ENCODE data around the gene GPRIN1.

DNA sequence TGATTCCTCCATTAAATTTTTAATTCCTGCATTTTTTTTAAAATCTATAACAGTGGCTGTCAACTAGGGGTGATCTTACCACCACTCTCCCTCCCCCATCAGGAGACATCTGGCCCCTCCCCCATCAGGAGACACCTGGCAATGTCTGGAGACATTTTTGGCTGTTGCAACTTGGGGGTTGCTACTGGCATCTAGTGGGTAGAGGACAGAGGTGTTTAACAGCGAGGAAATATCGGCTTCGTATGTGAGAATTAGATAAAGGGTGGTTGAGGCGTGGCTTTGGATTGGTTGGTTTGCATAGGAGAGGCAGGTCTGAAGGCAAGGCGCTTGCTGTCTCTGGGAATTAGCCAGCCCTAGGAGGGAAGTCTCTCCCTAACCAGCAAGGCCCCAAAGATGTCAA, 50.3 kb downstream of the GPRIN1 start:
- TF ChIP-seq, protein P1, sequence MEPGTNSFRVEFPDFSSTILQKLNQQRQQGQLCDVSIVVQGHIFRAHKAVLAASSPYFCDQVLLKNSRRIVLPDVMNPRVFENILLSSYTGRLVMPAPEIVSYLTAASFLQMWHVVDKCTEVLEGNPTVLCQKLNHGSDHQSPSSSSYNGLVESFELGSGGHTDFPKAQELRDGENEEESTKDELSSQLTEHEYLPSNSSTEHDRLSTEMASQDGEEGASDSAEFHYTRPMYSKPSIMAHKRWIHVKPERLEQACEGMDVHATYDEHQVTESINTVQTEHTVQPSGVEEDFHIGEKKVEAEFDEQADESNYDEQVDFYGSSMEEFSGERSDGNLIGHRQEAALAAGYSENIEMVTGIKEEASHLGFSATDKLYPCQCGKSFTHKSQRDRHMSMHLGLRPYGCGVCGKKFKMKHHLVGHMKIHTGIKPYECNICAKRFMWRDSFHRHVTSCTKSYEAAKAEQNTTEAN (CRISPR knock-in tag; IDR thresholded peaks at IDR 0.05): no peak
- TF ChIP-seq, protein P2, sequence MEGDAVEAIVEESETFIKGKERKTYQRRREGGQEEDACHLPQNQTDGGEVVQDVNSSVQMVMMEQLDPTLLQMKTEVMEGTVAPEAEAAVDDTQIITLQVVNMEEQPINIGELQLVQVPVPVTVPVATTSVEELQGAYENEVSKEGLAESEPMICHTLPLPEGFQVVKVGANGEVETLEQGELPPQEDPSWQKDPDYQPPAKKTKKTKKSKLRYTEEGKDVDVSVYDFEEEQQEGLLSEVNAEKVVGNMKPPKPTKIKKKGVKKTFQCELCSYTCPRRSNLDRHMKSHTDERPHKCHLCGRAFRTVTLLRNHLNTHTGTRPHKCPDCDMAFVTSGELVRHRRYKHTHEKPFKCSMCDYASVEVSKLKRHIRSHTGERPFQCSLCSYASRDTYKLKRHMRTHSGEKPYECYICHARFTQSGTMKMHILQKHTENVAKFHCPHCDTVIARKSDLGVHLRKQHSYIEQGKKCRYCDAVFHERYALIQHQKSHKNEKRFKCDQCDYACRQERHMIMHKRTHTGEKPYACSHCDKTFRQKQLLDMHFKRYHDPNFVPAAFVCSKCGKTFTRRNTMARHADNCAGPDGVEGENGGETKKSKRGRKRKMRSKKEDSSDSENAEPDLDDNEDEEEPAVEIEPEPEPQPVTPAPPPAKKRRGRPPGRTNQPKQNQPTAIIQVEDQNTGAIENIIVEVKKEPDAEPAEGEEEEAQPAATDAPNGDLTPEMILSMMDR (IDR thresholded peaks at IDR 0.05): no peak
- TF ChIP-seq IRF2 (CRISPR knock-in tag; IDR thresholded peaks at IDR 0.05; ENCODE audit: borderline replicate concordance, low read depth) (no peak), TCF7 (CRISPR knock-in tag; IDR thresholded peaks at IDR 0.05; ENCODE audit: low read depth) (no peak)
- TF ChIP-seq, protein P3, sequence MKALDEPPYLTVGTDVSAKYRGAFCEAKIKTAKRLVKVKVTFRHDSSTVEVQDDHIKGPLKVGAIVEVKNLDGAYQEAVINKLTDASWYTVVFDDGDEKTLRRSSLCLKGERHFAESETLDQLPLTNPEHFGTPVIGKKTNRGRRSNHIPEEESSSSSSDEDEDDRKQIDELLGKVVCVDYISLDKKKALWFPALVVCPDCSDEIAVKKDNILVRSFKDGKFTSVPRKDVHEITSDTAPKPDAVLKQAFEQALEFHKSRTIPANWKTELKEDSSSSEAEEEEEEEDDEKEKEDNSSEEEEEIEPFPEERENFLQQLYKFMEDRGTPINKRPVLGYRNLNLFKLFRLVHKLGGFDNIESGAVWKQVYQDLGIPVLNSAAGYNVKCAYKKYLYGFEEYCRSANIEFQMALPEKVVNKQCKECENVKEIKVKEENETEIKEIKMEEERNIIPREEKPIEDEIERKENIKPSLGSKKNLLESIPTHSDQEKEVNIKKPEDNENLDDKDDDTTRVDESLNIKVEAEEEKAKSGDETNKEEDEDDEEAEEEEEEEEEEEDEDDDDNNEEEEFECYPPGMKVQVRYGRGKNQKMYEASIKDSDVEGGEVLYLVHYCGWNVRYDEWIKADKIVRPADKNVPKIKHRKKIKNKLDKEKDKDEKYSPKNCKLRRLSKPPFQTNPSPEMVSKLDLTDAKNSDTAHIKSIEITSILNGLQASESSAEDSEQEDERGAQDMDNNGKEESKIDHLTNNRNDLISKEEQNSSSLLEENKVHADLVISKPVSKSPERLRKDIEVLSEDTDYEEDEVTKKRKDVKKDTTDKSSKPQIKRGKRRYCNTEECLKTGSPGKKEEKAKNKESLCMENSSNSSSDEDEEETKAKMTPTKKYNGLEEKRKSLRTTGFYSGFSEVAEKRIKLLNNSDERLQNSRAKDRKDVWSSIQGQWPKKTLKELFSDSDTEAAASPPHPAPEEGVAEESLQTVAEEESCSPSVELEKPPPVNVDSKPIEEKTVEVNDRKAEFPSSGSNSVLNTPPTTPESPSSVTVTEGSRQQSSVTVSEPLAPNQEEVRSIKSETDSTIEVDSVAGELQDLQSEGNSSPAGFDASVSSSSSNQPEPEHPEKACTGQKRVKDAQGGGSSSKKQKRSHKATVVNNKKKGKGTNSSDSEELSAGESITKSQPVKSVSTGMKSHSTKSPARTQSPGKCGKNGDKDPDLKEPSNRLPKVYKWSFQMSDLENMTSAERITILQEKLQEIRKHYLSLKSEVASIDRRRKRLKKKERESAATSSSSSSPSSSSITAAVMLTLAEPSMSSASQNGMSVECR (CRISPR knock-in tag; IDR thresholded peaks at IDR 0.05; ENCODE audit: borderline replicate concordance): no peak
- TF ChIP-seq, protein P4, sequence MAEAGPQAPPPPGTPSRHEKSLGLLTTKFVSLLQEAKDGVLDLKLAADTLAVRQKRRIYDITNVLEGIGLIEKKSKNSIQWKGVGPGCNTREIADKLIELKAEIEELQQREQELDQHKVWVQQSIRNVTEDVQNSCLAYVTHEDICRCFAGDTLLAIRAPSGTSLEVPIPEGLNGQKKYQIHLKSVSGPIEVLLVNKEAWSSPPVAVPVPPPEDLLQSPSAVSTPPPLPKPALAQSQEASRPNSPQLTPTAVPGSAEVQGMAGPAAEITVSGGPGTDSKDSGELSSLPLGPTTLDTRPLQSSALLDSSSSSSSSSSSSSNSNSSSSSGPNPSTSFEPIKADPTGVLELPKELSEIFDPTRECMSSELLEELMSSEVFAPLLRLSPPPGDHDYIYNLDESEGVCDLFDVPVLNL (CRISPR knock-in tag; IDR thresholded peaks at IDR 0.05; ENCODE audit: borderline replicate concordance, low read depth): no peak

All from WTC11 (cell line).